Activated CD4-positive, alpha-beta T cell treated with anti-CD3 and anti-CD28 coated beads, Interleukin-2, amount 10 ng/mL, durations not matched to agents 24 days and 14 days (primary cell): Measurements from ENCODE around the gene LYG2. TPM values are rescaled to one million over a fixed set of nuclear protein-coding genes. Genes with fewer than 3 reads are reported as not detected.
"Not testable (repeated sequence)": the region's sequence is repeated elsewhere in the genome, so short reads cannot be mapped to it uniquely, and the experiment has no call there.

Experiments used
- DNase-seq: peaks from one replicate; pipeline ENCODE4 v3.0.0; 2022
- H3K27ac Mint-ChIP-seq: one replicate; pipeline ENCODE4 v1.8.0; 2022; ENCODE audit warnings: mild to moderate bottlenecking, mixed read lengths
- H3K27me3 Mint-ChIP-seq: one replicate; pipeline ENCODE4 v1.8.0; 2022; ENCODE audit warnings: mixed read lengths
- H3K36me3 Mint-ChIP-seq: one replicate; pipeline ENCODE4 v1.8.0; 2022; ENCODE audit warnings: low read depth, mild to moderate bottlenecking, mixed read lengths
- H3K4me1 Mint-ChIP-seq: one replicate; pipeline ENCODE4 v1.8.0; 2021; ENCODE audit warnings: mixed read lengths
- H3K4me3 Mint-ChIP-seq: one replicate; pipeline ENCODE4 v1.8.0; 2022; ENCODE audit warnings: mild to moderate bottlenecking, moderate library complexity, mixed read lengths
- H3K9me3 Mint-ChIP-seq: one replicate; pipeline ENCODE4 v1.8.0; 2021; ENCODE audit warnings: mixed read lengths
- intact Hi-C: fragments of 100-400 bp; cut with micrococcal nuclease; formaldehyde crosslinking; loops from one replicate; pipeline ENCODE4 v1.15.1; 2023
- total RNA-seq: library from RNA; stranded (reverse); gene quantifications from 2 replicates; pipeline ENCODE4 v1.2.3, GENCODE V29; 2022

The LYG2 gene
- total RNA-seq, 1 donor from 2014 or later = not detected

- no peak overlapping the region for H3K27ac Mint-ChIP-seq
- no peaks in the 10 kb centered on the region for H3K36me3 Mint-ChIP-seq
- H3K9me3 Mint-ChIP-seq = peaks cover 4% of the 10 kb centered on the region
- DNase-seq = no peak
- no peaks in the 10 kb centered on the region for H3K27me3 Mint-ChIP-seq
- no peaks in the 10 kb centered on the region for H3K4me1 Mint-ChIP-seq
- intact Hi-C loops = no loop called here
- H3K4me3 Mint-ChIP-seq = no peak overlapping the region
Measured at GRCh38 chr2:99242151-99242550, 13.3 kb downstream of the LYG2 start.

DNA sequence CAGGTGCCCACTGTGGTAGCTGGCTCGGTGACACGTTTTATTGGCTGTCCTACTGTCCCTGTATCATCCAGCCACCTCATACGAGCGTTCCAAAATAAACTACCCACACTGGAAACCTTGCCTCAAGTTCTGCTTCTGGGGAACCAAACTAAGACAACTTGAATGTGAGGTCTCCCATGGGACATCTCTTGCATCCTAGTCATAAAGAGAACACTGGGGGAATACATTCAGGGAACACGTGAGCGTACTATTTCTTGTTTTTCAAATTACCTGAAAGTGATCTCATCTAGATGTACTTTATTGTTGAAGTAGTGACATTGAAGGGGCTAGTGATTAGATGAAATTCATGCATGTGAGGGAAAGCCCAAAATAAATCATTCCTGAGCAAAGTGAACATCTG, 15.0 kb downstream of the LYG2 start:
- no peaks in the 10 kb centered on the region for H3K4me1 Mint-ChIP-seq
- H3K9me3 Mint-ChIP-seq = no peaks in the 10 kb centered on the region
- no peak overlapping the region for H3K27ac Mint-ChIP-seq
- no peaks in the 10 kb centered on the region for H3K36me3 Mint-ChIP-seq
- no peak overlapping the region for H3K4me3 Mint-ChIP-seq
- intact Hi-C loops = no loop called here
- H3K27me3 Mint-ChIP-seq = no peaks in the 10 kb centered on the region
- no peak for DNase-seq

DNA sequence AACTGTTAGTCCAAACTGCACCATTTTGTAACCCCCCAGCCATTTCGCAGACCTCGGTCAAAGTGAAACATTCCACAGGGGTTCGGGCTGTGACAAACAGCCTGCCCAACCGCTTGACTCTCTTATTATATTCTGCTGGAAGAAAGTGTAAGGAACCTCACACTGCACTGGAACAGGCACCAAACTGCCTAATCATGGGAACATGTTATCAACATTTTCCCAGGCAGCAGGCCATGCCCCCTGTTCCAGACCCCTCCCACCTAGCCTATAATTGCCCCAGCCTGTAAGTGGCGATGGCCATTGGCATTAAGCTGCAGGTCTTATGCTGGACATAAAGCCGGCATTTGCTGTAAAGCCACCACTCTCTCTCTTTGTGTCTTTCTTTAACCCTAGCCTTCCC, 16.9 kb downstream of the LYG2 start:
- DNase-seq = no peak
- H3K4me3 Mint-ChIP-seq = no peak overlapping the region
- peaks cover 2% of the 10 kb centered on the region for H3K9me3 Mint-ChIP-seq
- intact Hi-C loops = no loop called here
- no peaks in the 10 kb centered on the region for H3K27me3 Mint-ChIP-seq
- H3K4me1 Mint-ChIP-seq = no peaks in the 10 kb centered on the region
- no peaks in the 10 kb centered on the region for H3K36me3 Mint-ChIP-seq
- H3K27ac Mint-ChIP-seq = no peak overlapping the region

GRCh38 chr2:99233177-99233576, 22.3 kb downstream of the LYG2 start:
- peaks cover 24% of the 10 kb centered on the region for H3K9me3 Mint-ChIP-seq
- H3K27ac Mint-ChIP-seq, H3K36me3 Mint-ChIP-seq, H3K27me3 Mint-ChIP-seq, DNase-seq, H3K4me1 Mint-ChIP-seq, intact Hi-C loops, H3K4me3 Mint-ChIP-seq: not testable (repeated sequence)

DNA sequence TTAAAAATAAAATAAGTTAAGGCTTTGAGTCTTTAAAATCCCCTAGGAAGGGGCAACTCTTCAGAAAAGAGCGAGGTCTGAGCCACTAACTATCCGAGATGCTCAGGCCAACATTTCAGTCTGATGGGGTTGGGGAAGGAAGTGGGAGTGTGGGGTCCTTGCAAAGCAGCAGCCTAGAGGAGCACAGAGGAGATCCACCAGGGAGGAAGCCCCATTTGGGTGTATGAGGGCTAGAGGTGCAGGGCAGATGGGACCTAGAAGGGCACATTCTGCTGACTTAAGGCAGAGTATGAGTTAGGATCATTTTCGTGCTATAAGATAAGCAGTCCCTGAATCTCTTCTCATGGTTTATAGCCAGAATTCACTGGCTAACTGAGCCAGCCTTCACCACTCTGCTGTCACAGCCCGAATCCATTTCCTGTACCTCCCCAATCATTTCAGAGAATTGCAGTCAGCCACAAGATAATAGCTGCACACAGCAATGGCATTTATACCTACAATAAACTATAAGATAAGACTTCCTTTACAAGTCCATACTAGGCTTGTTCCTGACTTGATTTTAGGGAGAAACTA, 37.5 kb downstream of the LYG2 start:
- intact Hi-C loops = no loop called here
- no peaks in the 10 kb centered on the region for H3K9me3 Mint-ChIP-seq
- no peaks in the 10 kb centered on the region for H3K27me3 Mint-ChIP-seq
- peaks cover 2% of the 10 kb centered on the region for H3K4me1 Mint-ChIP-seq
- H3K36me3 Mint-ChIP-seq = no peaks in the 10 kb centered on the region
- no peak for DNase-seq
- no peak overlapping the region for H3K27ac Mint-ChIP-seq
- H3K4me3 Mint-ChIP-seq = no peak overlapping the region

GRCh38 chr2:99216096-99216495, 39.4 kb downstream of the LYG2 start:
- H3K9me3 Mint-ChIP-seq = no peaks in the 10 kb centered on the region
- intact Hi-C loops = no loop called here

GRCh38 chr2:99205491-99205890, 50.0 kb downstream of the LYG2 start:
- no peak overlapping the region for H3K4me3 Mint-ChIP-seq
- no peaks in the 10 kb centered on the region for H3K27me3 Mint-ChIP-seq
- peaks cover 22% of the 10 kb centered on the region for H3K9me3 Mint-ChIP-seq
- H3K36me3 Mint-ChIP-seq = peaks cover 14% of the 10 kb centered on the region
- intact Hi-C loops = no loop called here
- no peak for DNase-seq
- H3K27ac Mint-ChIP-seq = no peak overlapping the region
- peaks cover 3% of the 10 kb centered on the region for H3K4me1 Mint-ChIP-seq

More at GRCh38 chr2:99216096-99216495, 39.4 kb downstream of the LYG2 start:
- peaks cover 2% of the 10 kb centered on the region for H3K4me1 Mint-ChIP-seq
- H3K36me3 Mint-ChIP-seq = no peaks in the 10 kb centered on the region
- no peak overlapping the region for H3K27ac Mint-ChIP-seq
- no peak for DNase-seq
- H3K27me3 Mint-ChIP-seq = no peaks in the 10 kb centered on the region
- H3K4me3 Mint-ChIP-seq = no peak overlapping the region

DNA sequence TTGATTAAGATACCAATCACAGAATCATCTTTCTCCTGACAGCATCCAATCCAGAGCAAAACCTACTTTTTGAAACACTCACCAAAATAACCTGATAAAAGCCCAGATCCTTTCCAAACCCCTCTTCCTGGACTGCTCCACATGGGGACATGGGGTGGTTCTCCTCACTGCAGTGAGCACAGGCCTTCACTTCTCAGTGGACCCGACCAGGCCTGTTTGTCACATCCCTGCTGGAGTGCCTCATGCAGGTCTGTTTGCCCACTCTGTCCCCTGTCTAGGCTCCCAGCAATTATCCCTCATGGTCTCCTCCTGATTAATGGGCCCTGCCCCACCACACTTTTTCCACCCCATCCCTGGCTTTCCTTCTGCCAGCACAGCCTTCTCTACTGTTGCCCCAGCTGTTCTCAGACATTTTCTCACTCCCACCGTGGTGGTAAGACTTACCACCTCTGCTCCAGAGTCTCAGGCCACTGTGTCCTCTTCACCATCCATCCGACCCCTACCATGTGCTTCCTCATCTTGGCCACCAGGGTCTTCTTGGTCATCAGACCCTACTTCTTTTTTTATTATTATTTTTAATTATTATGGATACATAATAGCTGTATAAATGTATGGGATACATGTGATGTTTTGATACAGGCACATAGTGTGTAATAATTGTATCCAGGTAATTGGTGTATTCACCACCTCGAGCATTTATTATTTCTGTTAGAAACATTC, 53.3 kb downstream of the LYG2 start:
- Mint-ChIP-seq H3K27ac (no peak overlapping the region), H3K9me3 (peaks cover 22% of the 10 kb centered on the region), H3K27me3 (no peaks in the 10 kb centered on the region), H3K36me3 (peaks cover 10% of the 10 kb centered on the region), H3K4me3 (no peak overlapping the region), H3K4me1 (no peaks in the 10 kb centered on the region)
- intact Hi-C loops = no loop called here
- DNase-seq = no peak

DNA sequence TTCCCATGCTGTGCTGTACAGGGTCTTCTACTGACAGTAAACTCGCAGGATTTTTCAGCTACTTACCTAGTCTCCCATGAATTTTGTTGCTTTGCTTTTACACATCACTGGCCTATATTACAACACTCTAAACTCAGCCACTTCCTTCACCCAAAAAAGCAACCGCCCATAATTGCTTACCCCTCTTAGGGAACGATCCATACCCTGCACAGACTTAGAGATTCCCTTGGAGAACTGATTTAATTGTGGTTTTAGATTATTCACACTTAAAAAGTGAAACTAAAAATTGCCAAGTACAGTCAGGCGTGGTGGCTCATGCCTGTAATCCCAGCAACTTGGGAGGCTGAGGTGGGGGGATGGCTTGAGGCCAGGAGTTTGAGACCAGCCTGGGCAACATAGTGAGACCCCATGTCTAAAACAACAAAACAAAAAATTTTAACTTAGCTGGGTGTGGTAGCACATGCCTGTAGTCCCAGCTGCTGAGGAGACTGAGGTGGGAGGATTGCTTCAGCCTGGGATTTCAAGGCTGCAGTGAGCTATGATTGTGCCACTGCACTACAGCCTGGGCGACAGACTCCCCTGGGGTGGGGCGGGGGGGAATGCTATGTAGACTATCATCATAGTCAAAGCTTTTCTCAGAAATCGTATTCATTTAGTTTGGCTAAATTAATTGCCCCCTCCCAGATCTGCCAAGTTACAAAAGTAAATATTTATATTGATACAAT, 55.2 kb downstream of the LYG2 start:
- peaks cover 18% of the 10 kb centered on the region for H3K36me3 Mint-ChIP-seq
- H3K27ac Mint-ChIP-seq = no peak overlapping the region
- H3K27me3 Mint-ChIP-seq = no peaks in the 10 kb centered on the region
- no peak for DNase-seq
- H3K9me3 Mint-ChIP-seq = peaks cover 13% of the 10 kb centered on the region
- no peak overlapping the region for H3K4me3 Mint-ChIP-seq
- intact Hi-C loops = no loop called here
- H3K4me1 Mint-ChIP-seq = no peaks in the 10 kb centered on the region

GRCh38 chr2:99198103-99198841, 57.2 kb downstream of the LYG2 start:
- Mint-ChIP-seq H3K9me3 (peaks cover 4% of the 10 kb centered on the region), H3K4me1 (no peaks in the 10 kb centered on the region)
- intact Hi-C loops = no loop called here

GRCh38 chr2:99192364-99192763, 63.1 kb downstream of the LYG2 start:
- H3K9me3 Mint-ChIP-seq, DNase-seq, intact Hi-C loops, H3K27ac Mint-ChIP-seq, H3K4me1 Mint-ChIP-seq, H3K27me3 Mint-ChIP-seq, H3K4me3 Mint-ChIP-seq: not testable (repeated sequence)
- H3K36me3 Mint-ChIP-seq = peaks cover 52% of the 10 kb centered on the region

More at GRCh38 chr2:99198103-99198841, 57.2 kb downstream of the LYG2 start:
- Mint-ChIP-seq H3K4me3 (no peak overlapping the region), H3K27ac (no peak overlapping the region), H3K36me3 (peaks cover 20% of the 10 kb centered on the region), H3K27me3 (no peaks in the 10 kb centered on the region)
- no peak for DNase-seq
